22Rv1 (cell line): ENCODE measurements around the gene PAPSS2.

Experiments
- CTCF ChIP-seq: fragments of 450-650 bp; IDR thresholded peaks from 2 replicates; pipeline ENCODE4 v1.5.1; 2017; ENCODE audit warnings: mild to moderate bottlenecking
- ZFX ChIP-seq: fragments of 450-650 bp; IDR thresholded peaks from 2 replicates; pipeline ENCODE4 v1.6.1; 2017; ENCODE audit warnings: antibody characterized with exemption, borderline replicate concordance

- peak; percentile 82 for TF ChIP-seq CTCF
- TF ChIP-seq ZFX = no peak
Measured at GRCh38 chr10:87734987-87735827, 75.5 kb downstream of the PAPSS2 start.
